Posterior cingulate gyrus (tissue), 11 donors: ENCODE data around the gene TSHZ1.
A peak's percentile ranks its signal among the peaks of the same experiment; 100 is the strongest.

Source experiments
- DNase-seq, 10 donors: peaks; one replicate each; pipeline versions ENCODE4 v3.0.0 to v3.0.0-alpha.2; 2020 to 2021; ENCODE audit warnings: mixed read lengths in 3 of 10
- intact Hi-C: fragments of 100-400 bp; cut with DNase I; formaldehyde crosslinking; loops from one replicate; pipeline ENCODE4 v1.15.1; 2023

TSHZ1 gene

DNA sequence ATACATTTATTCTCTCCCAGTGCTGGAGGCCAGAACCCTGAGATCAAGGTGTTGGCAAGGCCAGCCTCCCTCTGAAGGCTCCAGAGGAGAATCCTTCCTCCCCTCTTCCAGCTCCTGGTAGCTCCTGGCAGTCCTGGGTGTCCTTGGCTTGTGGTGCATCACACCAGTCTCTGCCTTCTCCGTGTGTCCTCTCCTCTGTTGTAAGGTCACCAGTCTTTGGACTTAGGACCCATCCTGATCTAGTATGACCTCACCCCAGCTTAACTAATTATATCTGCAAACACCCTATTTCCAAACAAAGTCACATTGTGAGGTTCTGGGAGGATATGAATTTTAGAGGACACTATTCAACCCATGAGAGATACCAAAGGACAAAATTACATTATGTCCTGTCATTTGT, 31.1 kb downstream of the TSHZ1 start:
- intact Hi-C loops = no loop called here
- DNase-seq = no peak

DNA sequence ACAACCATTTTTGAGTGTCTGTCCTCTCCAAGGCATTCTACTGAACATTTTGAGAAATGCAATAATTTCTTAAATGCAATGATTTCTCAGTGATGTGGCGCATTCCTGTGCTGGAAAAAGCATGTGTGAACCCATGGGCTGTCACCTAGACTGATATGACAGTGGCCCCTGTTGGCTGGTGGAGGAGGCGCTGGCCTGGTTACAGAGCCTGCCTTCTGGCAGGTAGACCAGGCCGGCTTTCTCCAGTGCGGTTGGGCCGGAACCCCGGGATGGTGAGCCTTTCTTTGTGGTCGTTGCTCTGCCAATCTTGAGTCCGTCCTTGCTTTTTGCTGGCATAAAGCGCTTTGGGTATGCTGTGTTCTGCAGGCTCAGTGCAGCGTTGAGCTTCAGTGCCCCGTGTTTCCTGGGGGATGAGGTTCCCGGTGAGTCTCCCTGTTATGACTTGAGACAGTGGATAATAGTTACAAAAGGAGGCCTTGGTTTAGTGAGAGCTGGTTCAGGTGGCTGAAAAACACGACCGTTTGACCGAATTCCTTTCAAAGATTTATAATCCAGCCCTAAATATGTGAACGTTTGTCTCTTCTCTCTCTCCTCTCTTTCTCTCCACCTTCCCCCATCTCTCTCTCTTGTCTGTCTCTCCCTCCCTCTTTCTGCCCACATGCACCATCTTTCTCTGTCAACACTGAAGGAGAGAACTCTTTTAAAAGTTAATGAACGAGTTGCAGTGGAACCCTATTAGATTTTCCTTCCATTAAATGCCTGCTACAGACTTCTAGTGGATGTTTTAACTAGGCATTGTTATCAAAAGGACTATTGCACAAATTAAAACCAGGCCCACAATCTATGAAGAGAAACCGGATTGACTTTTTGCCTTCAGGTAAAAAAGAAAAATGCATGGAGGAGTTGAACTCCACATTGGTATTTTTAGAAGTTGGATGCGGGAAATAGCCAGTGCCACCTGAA, 34.0 kb downstream of the TSHZ1 start:
- intact Hi-C loops = no loop called here
- DNase-seq = no peak

DNA sequence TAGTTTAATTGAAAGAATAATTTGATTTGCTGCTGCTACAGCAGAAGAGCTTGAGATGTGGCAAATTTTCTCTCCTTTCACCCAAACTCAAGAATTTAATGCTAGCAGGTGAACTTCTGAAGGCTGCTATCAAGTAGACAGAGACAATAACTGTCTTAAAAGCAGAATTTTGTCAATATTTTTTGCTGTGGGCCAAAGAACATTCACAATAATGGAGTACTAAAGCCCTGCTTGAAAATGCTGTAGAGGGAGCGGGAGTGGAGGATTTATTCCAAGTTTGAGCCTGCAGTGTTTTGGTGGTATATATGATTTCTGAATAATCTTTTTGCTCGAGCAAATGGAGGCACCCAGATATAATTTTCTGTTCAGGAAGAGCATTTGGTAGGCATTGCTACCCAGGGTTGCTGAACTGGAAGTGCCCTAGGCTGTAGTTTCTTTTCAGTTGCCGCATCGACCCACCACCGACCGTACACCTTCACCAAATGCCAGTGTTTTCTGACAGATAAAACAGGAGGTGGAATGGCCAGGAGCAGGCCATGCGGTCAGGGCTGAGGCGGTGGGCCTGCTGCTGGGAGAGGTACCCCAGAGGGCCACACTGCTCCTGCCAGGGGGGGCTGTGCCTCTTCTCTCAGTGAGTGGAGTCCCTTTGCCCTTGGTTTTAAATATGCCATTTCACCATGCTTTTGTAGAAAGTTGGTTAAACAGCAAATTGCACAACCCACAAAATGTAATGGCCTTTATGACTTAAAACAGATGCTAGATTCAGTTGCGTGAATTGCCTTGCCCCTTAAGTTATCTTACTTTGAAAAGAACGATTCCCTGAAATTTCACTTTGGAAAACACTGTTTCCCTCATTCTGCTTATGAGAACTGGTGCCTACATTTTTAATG, 36.4 kb downstream of the TSHZ1 start:
- intact Hi-C loops = loop anchor here (2.0 kb wide), 1 partner anchor 38 kb away; the partner anchor contains the start of gene PTGR3
- no peak for DNase-seq

DNA sequence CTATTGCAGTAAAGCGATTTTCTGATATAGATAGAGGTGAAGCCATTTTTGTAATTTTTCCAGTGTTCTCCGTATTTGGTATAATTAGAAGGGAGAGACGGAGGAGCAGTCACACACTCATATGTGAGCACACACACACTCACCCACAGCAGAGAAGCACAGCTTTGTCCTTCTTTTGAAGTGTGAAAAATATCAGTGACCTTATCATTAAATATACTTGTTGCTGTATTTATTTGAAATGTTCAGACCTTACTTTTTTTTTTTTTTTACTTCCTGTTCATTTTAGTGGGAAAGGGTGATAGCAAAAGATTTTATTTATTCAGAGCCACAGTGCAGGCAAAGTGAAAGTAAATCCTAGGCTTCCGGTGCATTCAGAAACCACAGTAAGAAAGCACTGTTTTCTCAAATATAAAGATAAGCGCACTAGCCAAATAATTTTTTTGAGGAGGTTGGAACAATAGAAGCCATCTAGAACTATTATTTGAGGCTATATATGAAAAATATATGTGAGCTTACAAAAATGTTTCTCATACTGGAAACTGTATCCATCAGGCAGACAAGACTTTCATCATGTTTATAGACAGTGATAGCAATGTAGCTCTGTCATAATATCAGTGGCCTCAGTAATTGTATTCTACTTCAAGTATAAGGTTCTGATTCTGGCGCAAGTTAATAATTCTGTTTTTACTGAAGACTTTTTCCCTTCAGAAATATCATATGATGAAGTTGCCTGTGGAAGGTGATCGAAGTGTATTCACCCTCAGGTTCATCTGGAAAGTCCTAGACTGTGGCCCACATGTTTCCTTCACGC, 37.2 kb downstream of the TSHZ1 start:
- intact Hi-C loops = loop anchor here (2.0 kb wide), 1 partner anchor 39 kb away; the partner anchor contains the start of gene PTGR3

DNA sequence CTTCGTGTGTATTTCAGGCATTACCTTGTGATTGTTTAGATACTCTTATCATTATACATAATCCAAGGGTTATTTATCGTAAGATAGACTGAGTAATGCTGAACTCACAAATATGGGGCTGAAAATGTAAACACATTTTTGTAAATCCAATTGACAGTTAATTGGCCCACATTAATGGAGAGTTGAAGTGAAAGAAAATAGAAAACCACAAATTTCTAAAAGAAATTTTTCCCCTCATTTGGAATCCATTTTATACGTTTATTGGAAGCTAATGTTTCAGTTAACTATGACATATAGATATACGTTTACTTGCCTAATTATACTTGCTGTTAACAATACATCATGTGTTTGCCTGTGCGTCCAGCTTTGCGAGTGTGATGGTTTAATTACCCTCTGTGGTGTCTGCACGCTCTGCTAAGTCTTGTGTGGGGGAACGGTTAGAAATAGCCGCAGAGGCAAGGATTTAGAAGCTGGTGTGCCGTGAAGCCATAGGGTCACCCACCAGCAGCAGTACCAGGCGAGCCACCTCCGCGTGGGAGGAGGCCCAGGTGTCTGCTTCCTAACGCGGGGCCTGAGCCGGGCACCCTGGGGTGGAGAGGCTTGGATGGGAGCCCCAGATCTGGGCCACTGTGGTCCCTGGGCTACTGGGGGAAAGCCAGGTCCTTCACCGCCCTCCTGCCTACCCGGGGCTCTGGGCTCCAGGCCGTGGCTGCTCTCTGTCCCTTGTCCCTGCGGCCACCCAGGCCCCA, 38.0 kb downstream of the TSHZ1 start:
- DNase-seq = no peak
- intact Hi-C loops = no loop called here

More for the DNA sequence above, 37.2 kb downstream of the TSHZ1 start:
- DNase-seq = no peak

DNA sequence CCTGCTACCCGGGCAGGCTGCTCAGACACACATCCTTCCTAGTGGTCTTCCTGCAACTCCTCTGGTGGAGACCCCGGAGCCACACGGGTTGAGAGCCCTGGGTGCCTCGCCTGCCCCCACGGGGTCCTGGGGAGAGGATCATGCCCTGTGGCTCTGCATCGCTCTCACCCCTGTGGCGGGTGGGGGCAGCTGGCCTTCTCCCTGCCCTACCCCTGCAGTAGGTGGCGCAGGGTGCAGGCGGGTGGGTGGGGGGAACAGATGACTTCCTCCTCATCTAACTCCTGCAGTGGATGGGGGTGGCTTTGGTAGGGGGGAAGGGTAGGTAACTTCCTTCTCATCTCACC, 38.5 kb downstream of the TSHZ1 start:
- DNase-seq = peak in 1 of 10 donors; percentile 79
- intact Hi-C loops = no loop called here

DNA sequence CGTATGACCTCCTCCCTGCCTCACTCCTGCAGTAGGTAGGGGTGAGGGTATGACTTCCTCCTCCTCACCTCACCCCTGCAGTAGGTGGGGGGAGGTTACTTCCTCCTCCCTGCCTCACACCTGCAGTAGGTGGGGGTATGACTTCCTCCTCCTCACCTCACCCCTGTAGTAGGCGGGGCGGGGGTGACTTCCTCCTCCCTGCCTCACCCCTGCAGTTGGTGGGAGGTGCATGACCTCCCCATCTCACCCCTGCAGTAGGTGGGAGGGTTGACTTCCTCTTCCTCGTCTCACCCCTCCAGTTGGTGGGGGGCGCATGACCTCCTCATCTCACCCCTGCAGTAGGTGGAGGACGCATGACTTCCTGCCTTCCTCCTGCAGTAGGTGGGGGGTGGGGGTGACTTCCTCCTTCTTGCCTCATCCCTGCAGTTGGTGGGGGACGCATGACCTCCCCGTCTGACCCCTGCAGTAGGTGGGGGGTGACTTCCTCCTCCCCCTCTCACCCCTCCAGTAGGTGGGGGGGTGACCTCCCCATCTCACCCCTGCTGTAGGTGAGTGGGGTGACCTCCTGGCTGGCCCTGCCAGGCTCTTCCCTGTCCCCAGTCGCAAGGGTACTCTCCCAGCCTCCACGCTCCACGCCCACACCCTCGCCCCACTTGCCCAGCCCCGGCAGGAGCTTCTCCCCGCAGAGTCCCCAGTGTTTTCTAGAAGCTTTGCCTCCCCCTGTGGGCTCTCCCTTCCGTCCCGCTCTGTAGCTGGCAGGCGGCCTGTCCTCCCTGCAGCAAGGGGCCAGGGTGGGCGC, 39.3 kb downstream of the TSHZ1 start:
- DNase-seq = no peak
- intact Hi-C loops = no loop called here

DNA sequence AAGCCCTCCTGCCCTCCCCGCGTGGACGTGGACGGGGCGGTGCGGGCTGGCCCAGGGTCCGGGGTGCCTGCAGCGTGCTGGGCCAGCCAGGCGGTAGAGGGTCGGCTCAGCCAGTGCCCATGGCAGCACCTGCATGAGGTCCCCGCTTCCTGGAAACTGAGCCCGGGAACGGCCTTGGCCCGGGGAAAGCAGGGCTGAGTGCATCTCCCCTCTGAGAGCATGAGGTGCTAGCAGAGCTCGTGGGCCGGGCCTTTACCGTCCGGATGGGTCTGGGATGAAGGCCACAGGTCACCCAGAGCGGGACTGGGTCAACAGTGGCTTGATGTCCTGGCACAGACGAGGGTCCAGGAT, 39.8 kb downstream of the TSHZ1 start:
- DNase-seq = no peak
- intact Hi-C loops = no loop called here

DNA sequence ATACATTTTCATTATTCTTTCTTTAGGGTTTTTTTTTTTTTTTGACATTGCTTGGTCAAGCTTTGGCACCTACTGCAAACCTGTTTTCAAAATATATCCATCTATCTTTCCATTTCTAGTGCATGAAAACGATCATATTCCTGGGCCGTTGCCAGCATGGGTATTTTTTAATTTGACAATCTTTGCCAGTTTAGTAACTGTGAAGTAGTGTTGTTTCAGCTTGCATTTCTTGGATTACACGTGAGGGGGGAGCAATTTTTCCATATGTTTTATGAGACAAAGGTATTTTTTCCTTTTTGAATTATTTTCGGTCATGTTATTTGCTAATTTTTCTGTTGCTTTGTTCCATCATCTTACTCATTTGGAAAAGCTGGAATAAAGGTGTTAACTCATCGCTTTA, 40.9 kb downstream of the TSHZ1 start:
- intact Hi-C loops = no loop called here
- DNase-seq = no peak

DNA sequence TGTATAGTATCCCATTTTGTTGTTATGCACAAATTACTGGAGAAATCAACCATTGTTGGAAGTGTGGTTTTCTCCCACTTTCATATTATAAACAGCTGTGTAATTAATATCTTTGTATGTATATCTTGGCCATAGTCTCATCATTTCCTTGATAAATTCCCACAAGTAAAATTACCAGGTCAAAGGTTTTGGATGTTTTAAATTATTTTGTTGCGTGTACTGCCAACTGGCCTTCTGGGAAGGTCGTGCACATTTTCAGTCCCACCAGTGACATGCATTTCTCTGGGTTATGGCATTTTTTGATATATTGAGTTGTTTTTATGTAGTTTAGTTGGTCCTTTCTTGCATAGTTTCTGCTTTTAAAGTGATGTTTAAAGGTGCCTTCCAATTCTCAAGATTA, 41.5 kb downstream of the TSHZ1 start:
- DNase-seq = no peak
- intact Hi-C loops = no loop called here

DNA sequence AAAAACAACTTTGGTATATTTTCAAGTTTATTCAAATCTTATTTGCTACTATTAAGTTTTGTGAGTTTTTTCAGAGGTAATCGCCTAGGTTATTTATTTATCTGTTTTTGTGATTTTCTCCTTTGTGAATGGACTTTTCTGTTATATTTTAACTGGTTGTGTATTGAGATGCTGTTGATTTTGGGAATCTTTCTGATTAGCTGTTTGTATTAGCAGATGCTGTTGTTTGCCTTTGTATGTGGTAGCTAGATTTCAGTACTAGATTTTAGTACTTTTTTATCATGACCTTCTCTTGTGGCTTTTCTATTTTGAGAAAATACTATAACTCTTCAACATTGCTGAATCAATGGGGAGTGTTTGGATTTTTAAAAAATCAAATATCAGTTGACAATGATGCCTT, 42.4 kb downstream of the TSHZ1 start:
- no peak for DNase-seq
- intact Hi-C loops = no loop called here

DNA sequence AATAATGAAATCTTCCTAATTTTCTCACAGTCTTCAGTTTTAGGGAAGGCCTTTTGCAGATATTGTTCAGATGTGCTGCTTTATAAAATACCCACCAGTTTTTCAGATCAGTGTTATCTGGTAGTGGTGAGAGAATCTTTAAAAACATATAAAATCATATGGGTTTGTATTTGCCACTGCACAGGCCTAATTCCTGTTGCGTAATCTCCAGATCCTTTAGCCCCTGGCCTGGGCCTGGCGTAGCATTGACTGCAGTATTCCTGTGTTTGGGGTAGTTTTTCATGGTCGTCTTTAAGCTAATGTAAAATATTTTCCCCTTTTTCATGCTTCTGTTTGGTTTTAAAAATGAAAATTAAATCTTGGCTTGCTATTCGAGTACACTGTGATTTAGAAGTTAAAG, 43.2 kb downstream of the TSHZ1 start:
- no peak for DNase-seq
- intact Hi-C loops = no loop called here

DNA sequence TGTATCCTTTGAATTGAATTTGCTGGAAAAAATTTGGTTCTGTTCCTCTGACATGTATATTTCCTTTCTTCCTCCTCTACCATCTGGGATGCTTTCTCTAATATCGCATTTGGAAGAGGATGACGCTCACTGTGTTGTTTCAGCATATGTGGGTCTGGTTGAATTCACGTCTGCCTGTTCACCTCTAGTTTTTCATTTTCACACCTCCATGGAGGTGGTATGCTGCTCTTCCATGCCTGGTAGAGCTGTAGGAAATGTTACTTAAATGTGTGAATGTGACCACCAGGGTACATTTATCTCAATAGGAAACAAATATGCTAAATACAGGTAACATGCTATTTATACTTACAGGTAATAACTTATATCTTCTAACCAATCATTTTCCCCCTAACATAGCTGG, 44.5 kb downstream of the TSHZ1 start:
- DNase-seq = no peak
- intact Hi-C loops = no loop called here

DNA sequence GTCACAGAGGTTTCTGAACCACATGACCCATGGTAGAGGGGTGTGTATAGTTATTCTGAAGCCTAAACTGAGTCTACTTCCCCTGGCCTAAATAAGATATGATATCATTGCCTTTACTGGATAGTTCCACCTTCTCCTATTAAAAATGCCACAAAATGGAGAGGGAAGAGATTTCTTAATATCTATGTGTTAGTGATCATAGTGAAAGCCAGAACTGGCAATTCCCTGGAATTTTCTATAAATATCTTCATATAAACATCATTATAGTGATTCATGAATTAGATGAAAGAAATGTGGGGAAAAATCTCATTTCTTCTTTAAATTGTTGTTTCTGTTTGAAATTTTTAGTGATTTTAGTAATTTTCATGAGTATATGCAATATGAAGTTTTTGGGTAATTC, 45.8 kb downstream of the TSHZ1 start:
- intact Hi-C loops = no loop called here
- no peak for DNase-seq

DNA sequence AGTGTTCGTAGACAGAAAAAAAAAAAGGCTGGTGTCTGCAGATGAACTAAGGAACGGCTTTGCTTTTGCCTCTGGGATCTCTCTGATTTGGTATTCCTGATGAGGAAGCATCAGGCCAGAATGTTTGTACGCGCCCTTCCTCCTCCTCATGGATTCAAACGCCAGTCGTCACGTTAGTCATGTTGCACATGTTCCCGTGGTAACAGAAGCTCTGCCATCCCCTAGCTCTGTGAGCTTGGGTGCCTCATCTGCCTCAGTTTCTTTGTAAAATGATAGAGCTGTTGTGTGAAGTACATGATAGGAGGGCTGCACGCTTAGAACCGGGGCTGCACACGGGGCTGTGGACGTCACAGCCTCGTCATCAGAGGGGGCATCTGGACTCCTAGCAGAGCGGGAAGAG, 47.0 kb downstream of the TSHZ1 start:
- intact Hi-C loops = no loop called here

DNA sequence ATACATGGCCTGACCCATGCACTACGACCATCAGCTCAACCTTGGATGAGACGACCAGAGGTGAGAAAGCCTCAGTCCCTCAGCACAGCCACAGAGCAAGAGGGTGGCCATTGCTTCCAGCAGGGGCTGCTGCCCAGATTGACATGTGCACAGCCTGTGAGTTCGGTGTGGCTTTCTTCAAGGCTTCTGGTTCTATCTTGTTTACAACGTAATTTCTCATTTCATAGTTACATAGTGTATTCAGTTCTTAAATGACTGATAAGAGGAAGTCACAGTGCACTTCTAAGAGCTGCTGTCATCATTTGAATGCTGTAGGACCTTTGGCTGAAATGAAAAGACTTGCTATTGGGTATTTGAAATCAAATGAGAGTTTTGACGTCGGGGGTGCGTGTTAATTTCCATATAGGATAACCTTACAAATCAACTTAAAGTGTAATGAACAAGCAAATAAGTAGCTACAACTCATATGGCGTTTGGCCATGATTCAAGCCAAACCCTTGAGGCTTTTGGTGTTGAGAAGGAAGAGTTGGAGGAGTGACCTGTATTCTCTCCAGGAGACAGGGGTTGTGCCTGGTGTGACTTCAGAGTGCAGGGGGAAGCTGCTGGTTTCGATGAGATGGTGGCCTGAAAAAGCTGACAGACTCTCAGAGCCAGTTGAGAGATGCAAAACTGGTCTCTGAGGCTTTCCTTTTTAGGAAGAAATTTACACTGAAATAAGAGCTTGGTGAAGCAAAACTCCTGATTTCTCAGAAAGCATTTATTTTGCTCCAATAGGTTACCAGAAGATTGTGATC, 51.0 kb downstream of the TSHZ1 start:
- intact Hi-C loops = no loop called here
- no peak for DNase-seq

More for the DNA sequence above, 47.0 kb downstream of the TSHZ1 start:
- DNase-seq = no peak

DNA sequence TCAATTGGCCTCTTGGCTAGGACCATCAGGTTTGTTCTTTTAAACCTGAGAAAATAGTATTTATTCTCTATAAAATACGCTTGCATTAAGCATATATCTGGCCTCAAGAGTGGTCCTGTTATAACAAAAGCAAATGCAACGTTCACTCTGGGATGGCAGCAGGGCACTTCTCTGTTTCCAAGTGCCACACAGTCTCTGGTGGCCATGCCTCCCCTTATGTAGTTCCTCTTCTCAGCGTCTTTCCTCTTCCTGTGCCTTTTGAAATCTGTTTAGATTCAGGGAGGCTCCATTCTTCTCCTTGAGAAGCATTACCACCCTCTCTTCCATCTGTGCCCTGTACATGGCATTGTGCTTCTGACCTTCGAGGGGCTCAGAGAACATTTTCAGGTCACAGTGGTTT, 51.9 kb downstream of the TSHZ1 start:
- intact Hi-C loops = no loop called here
- DNase-seq = no peak

DNA sequence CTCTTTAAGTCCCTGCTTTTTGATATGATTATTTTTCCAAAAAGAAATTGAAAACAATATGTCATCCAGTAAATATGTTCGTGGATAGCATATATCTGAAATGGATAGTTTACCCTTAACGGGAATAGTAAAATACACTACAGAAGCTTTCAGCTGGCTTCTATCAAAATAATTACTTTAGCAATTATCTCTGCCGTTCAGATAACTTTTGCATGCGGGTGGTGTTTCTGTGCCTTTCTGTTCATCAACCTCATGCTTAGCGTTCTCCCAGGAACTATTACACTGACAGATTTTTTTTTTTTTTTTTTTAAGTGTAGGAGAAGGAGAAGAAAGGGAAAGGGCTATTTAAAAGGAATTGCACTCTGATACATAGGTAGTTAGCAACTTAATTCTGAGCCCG, 53.6 kb downstream of the TSHZ1 start:
- intact Hi-C loops = no loop called here
- no peak for DNase-seq
